CD14-positive monocyte (primary cell): ENCODE data around the gene ZNF235. TPM values are rescaled to one million over a fixed set of nuclear protein-coding genes. Genes with fewer than 3 reads are reported as not detected.

Source experiments
- DNase-seq, 3 donors: peaks; one replicate each; pipeline ENCODE4 v3.0.0-alpha.2; 2011 to 2022
- H2AFZ ChIP-seq: 2 replicates; pipeline ENCODE4 v1.6.0; 2012; ENCODE audit warnings: mild to moderate bottlenecking, low read depth, low read length, inconsistent platforms; ENCODE audit not compliant: insufficient read depth, poor library complexity, severe bottlenecking
- H3K27ac ChIP-seq, 2 donors: 1 replicate in 1 of 2; 2 replicates in 1 of 2; pipeline ENCODE4 v1.5.1; 2012 to 2013; ENCODE audit warnings: low read length in 2 of 2, control low read depth in 1 of 2, inconsistent platforms in 1 of 2, low read depth in 1 of 2, mild to moderate bottlenecking in 1 of 2
- H3K27me3 ChIP-seq, 2 donors: one replicate each; pipeline versions ENCODE4 v1.6.0 to v1.6.1; 2011 to 2013; ENCODE audit warnings: low read length in 2 of 2; ENCODE audit not compliant: control insufficient read depth in 2 of 2, insufficient read depth in 2 of 2
- H3K36me3 ChIP-seq, 2 donors: replicated peaks in 1 of 2; 1 replicate in 1 of 2; 2 replicates in 1 of 2; pipeline versions ENCODE4 v1.5.1 to v1.6.1; 2012 to 2013; ENCODE audit warnings: low read length in 2 of 2, control low read depth in 1 of 2, inconsistent platforms in 1 of 2, mild to moderate bottlenecking in 1 of 2; ENCODE audit not compliant: insufficient read depth in 2 of 2, control insufficient read depth in 1 of 2
- H3K4me1 ChIP-seq, 2 donors: 1 replicate in 1 of 2; 2 replicates in 1 of 2; pipeline versions ENCODE4 v1.5.1 to v1.6.1; 2012 to 2013; ENCODE audit warnings: low read length in 2 of 2, control low read depth in 1 of 2, inconsistent platforms in 1 of 2, mild to moderate bottlenecking in 1 of 2, moderate library complexity in 1 of 2; ENCODE audit not compliant: insufficient read depth in 2 of 2, control insufficient read depth in 1 of 2
- H3K4me2 ChIP-seq: replicated peaks from 2 replicates; pipeline ENCODE3; 2012; ENCODE audit warnings: low read length, moderate library complexity, mild to moderate bottlenecking; ENCODE audit not compliant: poor library complexity, severe bottlenecking; ENCODE audit errors: extremely low read depth
- H3K4me3 ChIP-seq, 3 experiments: fragments of 200-600 bp in 1 of 3; sonication (generic) in 1 of 3; replicated peaks in 1 of 3; 1 replicate in 2 of 3; 2 replicates in 1 of 3; pipeline ENCODE4 v1.5.1; 2011 to 2013; ENCODE audit warnings: low read length in 3 of 3, mild to moderate bottlenecking in 3 of 3, control low read depth in 2 of 3, low read depth in 2 of 3, inconsistent platforms in 1 of 3, moderate library complexity in 1 of 3
- H3K79me2 ChIP-seq: 2 replicates; pipeline ENCODE4 v1.6.0; 2012; ENCODE audit warnings: mild to moderate bottlenecking, control low read depth, inconsistent platforms, low read length, moderate library complexity; ENCODE audit not compliant: insufficient read depth
- H3K9ac ChIP-seq: 2 replicates; pipeline ENCODE4 v1.6.0; 2017; ENCODE audit warnings: low read length, mild to moderate bottlenecking; ENCODE audit not compliant: insufficient read depth, poor library complexity, severe bottlenecking
- H3K9me3 ChIP-seq, 2 donors: replicated peaks in 1 of 2; 1 replicate in 1 of 2; 2 replicates in 1 of 2; pipeline versions ENCODE4 v1.5.1 to v1.6.1; 2012 to 2013; ENCODE audit warnings: low read length in 2 of 2, control low read depth in 1 of 2; ENCODE audit not compliant: control insufficient read depth in 1 of 2, insufficient read depth in 1 of 2
- H4K20me1 ChIP-seq: 2 replicates; pipeline ENCODE4 v1.6.0; 2012; ENCODE audit warnings: mild to moderate bottlenecking, low read length, control low read depth, moderate library complexity; ENCODE audit not compliant: insufficient read depth
- H3K27ac Mint-ChIP-seq, 7 donors: one replicate each; pipeline ENCODE4 v1.8.0; 2020; ENCODE audit warnings: mild to moderate bottlenecking in 7 of 7, mixed read lengths in 7 of 7, moderate library complexity in 6 of 7, inconsistent platforms in 2 of 7
- H3K27me3 Mint-ChIP-seq, 3 donors: one replicate each; pipeline ENCODE4 v1.8.0; 2021 to 2022; ENCODE audit warnings: low read depth in 3 of 3, mild to moderate bottlenecking in 3 of 3, mixed read lengths in 3 of 3, moderate library complexity in 3 of 3, inconsistent platforms in 1 of 3
- H3K36me3 Mint-ChIP-seq, 2 donors: one replicate each; pipeline ENCODE4 v1.8.0; 2020; ENCODE audit warnings: mixed read lengths in 2 of 2, inconsistent platforms in 1 of 2, mild to moderate bottlenecking in 1 of 2
- H3K4me1 Mint-ChIP-seq: one replicate; pipeline ENCODE4 v1.8.0; 2020; ENCODE audit warnings: mild to moderate bottlenecking, mixed read lengths
- H3K4me3 Mint-ChIP-seq, 2 donors: one replicate each; pipeline ENCODE4 v1.8.0; 2020; ENCODE audit warnings: mild to moderate bottlenecking in 2 of 2, mixed read lengths in 2 of 2, moderate library complexity in 1 of 2
- H3K9me3 Mint-ChIP-seq, 7 donors: one replicate each; pipeline ENCODE4 v1.8.0; 2020 to 2022; ENCODE audit warnings: mixed read lengths in 7 of 7, mild to moderate bottlenecking in 6 of 7, moderate library complexity in 6 of 7, inconsistent platforms in 2 of 7
- CTCF ChIP-seq: fragments of 200-600 bp; IDR thresholded peaks from one replicate; pipeline ENCODE4 v1.8.0; 2022; ENCODE audit warnings: antibody characterized with exemption, mild to moderate bottlenecking
- WGBS: methylation state at CpG from one replicate; pipeline ENCODE4 v1.1.5; 2013; ENCODE audit warnings: missing lambda C conversion rate; ENCODE audit not compliant: insufficient coverage; 5-methylcytosine and 5-hydroxymethylcytosine counted together
- intact Hi-C, 2 donors: fragments of 100-400 bp; cut with micrococcal nuclease; formaldehyde crosslinking; loops; one replicate each; pipeline versions ENCODE4 v1.15.0 to v1.15.1; 2023
- polyA plus RNA-seq, 3 donors: library from polyadenylated mRNA; depleted of rRNA in 1 of 3; unstranded in 2 of 3; stranded (reverse) in 1 of 3; fragments of 300-500 nt in 2 of 3; fragments of >200 nt in 1 of 3; fragmentation: Illumina TruSeq in 2 of 3; gene quantifications; 1 replicate in 2 of 3; 2 replicates in 1 of 3; pipeline ENCODE4 v1.2.3, GENCODE V29; 2012 to 2021

Gene ZNF235
- polyA plus RNA-seq, 3 donors: 0.64 to 3.0 (median 0.92) TPM

- H3K27ac ChIP-seq: no peak overlapping the region
- intact Hi-C loops: no loop called here
- H4K20me1 ChIP-seq: no peaks in the 10 kb centered on the region
- peaks cover 9 to 13% of the 10 kb centered on the region in 2 donors for H3K4me1 ChIP-seq
- peaks cover 47 to 71% (median 66%) of the 10 kb centered on the region in 7 donors for H3K9me3 Mint-ChIP-seq
- no peak overlapping the region for H3K27ac Mint-ChIP-seq
- no peak overlapping the region for H3K4me3 Mint-ChIP-seq
- WGBS: no CpG with 5 or more reads among the region's 1 CpG
- H3K4me2 ChIP-seq: no peak overlapping the region
- no peak overlapping the region for H3K9ac ChIP-seq
- no peaks in the 10 kb centered on the region for H3K36me3 ChIP-seq
- no peaks in the 10 kb centered on the region for H3K36me3 Mint-ChIP-seq
- H3K9me3 ChIP-seq: peaks cover 33 to 66% of the 10 kb centered on the region in 2 donors
- no peak for TF ChIP-seq CTCF
- H2AFZ ChIP-seq: no peak overlapping the region
- peaks cover 10% of the 10 kb centered on the region for H3K4me1 Mint-ChIP-seq
- H3K27me3 ChIP-seq: no peaks in the 10 kb centered on the region
- no peak overlapping the region for H3K4me3 ChIP-seq
- no peaks in the 10 kb centered on the region for H3K79me2 ChIP-seq
- no peak for DNase-seq
- H3K27me3 Mint-ChIP-seq: peaks cover 0 to 13% (median 9%) of the 10 kb centered on the region in 3 donors
Observed at GRCh38 chr19:44258136-44258535, 46.7 kb downstream of the ZNF235 start.

GRCh38 chr19:44255705-44256411 is 49.0 kb downstream of the ZNF235 start:
- no peak overlapping the region for H3K4me3 ChIP-seq
- DNase-seq: no peak
- Mint-ChIP-seq H3K9me3 (peaks cover 57 to 89% (median 81%) of the 10 kb centered on the region in 7 donors), H3K27ac (no peak overlapping the region), H3K27me3 (peaks cover 2 to 13% (median 6%) of the 10 kb centered on the region in 3 donors), H3K4me3 (no peak overlapping the region), H3K4me1 (peaks cover 10% of the 10 kb centered on the region), H3K36me3 (no peaks in the 10 kb centered on the region)
- intact Hi-C loops: no loop called here
- TF ChIP-seq CTCF: no peak
- peaks cover 9 to 13% of the 10 kb centered on the region in 2 donors for H3K4me1 ChIP-seq
- no peak overlapping the region for H2AFZ ChIP-seq
- H3K27me3 ChIP-seq: no peaks in the 10 kb centered on the region
- no peak overlapping the region for H3K9ac ChIP-seq
- H3K9me3 ChIP-seq: peaks cover 25 to 86% of the 10 kb centered on the region in 2 donors
- no peaks in the 10 kb centered on the region for H4K20me1 ChIP-seq
- H3K4me2 ChIP-seq: no peak overlapping the region
- no peak overlapping the region for H3K27ac ChIP-seq
- no peaks in the 10 kb centered on the region for H3K36me3 ChIP-seq
- no peaks in the 10 kb centered on the region for H3K79me2 ChIP-seq
